Large intestine (tissue), 3 donors: ENCODE measurements around the gene CHRNB4. TPM values are rescaled to one million over a fixed set of nuclear protein-coding genes. Genes with fewer than 3 reads are reported as not detected.

Experiments used
- DNase-seq, 2 donors: peaks; one replicate each; pipeline versions ENCODE4 v3.0.0 to v3.0.0-alpha.2; 2013
- H3K27ac ChIP-seq: one replicate; pipeline ENCODE4 v1.5.1; 2013; ENCODE audit warnings: low read length
- H3K27me3 ChIP-seq: 2 replicates; pipeline ENCODE4 v1.6.1; 2013; ENCODE audit warnings: low read length; ENCODE audit not compliant: control insufficient read depth, insufficient read depth
- H3K36me3 ChIP-seq: 2 replicates; pipeline ENCODE4 v1.6.1; 2013; ENCODE audit warnings: low read length; ENCODE audit not compliant: control insufficient read depth, insufficient read depth
- H3K4me1 ChIP-seq: one replicate; pipeline ENCODE4 v1.6.1; 2013; ENCODE audit warnings: low read length; ENCODE audit not compliant: control insufficient read depth, insufficient read depth
- H3K4me3 ChIP-seq: one replicate; pipeline ENCODE4 v1.5.1; 2013; ENCODE audit warnings: low read length
- H3K9me3 ChIP-seq: one replicate; pipeline ENCODE4 v1.6.1; 2013; ENCODE audit warnings: mild to moderate bottlenecking, low read depth, low read length, moderate library complexity; ENCODE audit not compliant: control insufficient read depth
- WGBS: methylation state at CpG from one replicate; pipeline ENCODE4 v1.1.5; 2013; ENCODE audit warnings: low lambda C conversion rate; ENCODE audit not compliant: insufficient coverage; 5-methylcytosine and 5-hydroxymethylcytosine counted together
- polyA plus RNA-seq: library from polyadenylated mRNA; unstranded; fragments of 120-200 nt; gene quantifications from one replicate; pipeline ENCODE4 v1.2.1, GENCODE V29; 2013

Gene CHRNB4
- polyA plus RNA-seq, 1 donor, result 4.3 TPM

DNA sequence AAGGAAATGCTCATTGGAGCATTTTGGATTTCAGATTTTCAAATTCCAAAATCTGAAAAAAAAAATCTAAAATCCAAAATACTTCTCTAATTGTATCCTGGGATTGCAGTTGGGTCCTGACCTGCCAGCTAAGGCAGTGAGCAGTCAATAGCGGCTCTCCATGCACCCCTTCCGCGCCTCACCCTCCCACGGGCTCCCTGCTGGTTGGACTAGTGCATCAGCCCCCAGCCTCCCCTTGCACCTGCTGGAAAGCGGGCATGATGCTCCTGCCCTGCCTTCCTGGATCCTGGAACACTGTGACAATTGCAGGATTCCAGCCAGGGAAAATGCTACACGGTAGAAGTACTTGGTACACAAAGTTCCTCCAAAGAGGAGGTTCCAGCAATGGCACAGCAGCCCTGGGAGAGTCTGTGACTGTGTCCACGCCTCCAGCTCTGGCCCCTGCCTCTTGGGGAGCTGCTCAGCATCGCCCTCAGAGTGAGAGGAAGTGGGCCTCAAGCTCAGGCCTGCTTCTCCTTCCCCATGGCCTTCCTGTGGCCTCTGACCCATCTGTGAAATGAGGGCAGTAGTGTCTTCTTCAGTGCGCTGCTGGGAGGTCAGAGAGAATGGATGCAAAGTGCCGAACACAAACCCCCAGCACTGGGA lies 39.5 kb upstream of the CHRNB4 start:
- no peak for DNase-seq
- Histone ChIP-seq H3K27me3 (no peaks in the 10 kb centered on the region), H3K4me1 (peaks cover 2% of the 10 kb centered on the region), H3K36me3 (no peaks in the 10 kb centered on the region), H3K4me3 (no peak overlapping the region), H3K9me3 (no peaks in the 10 kb centered on the region), H3K27ac (no peak overlapping the region)
- WGBS, result no CpG with 5 or more reads among the region's 10 CpGs

DNA sequence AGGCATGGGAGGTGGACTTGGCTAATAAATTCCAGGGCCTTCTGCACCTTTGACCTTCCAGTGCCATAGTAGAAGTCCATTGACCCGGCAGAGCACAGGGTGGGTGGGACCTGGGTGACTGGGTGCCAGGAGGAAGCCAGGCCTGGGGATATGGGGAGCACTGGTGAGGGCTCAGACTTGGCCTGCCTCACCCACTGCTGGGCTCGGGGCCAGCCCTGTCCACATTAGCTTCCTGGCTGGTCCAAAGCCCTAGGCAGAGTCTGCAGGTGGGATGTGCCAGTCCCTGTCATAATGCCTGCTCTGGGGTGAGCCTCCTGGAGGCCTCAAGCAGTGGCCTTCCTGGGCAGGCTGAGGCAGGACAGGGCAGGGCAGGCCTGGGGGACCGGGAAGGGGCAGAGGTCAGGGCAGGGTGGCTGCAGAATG lies 38.1 kb upstream of the CHRNB4 start:
- no peak for DNase-seq
- WGBS, result no CpG with 5 or more reads among the region's 3 CpGs
- no peaks in the 10 kb centered on the region for H3K27me3 ChIP-seq
- H3K4me3 ChIP-seq, result no peak overlapping the region
- no peaks in the 10 kb centered on the region for H3K36me3 ChIP-seq
- no peak overlapping the region for H3K27ac ChIP-seq
- no peaks in the 10 kb centered on the region for H3K9me3 ChIP-seq
- peaks cover 2% of the 10 kb centered on the region for H3K4me1 ChIP-seq

DNA sequence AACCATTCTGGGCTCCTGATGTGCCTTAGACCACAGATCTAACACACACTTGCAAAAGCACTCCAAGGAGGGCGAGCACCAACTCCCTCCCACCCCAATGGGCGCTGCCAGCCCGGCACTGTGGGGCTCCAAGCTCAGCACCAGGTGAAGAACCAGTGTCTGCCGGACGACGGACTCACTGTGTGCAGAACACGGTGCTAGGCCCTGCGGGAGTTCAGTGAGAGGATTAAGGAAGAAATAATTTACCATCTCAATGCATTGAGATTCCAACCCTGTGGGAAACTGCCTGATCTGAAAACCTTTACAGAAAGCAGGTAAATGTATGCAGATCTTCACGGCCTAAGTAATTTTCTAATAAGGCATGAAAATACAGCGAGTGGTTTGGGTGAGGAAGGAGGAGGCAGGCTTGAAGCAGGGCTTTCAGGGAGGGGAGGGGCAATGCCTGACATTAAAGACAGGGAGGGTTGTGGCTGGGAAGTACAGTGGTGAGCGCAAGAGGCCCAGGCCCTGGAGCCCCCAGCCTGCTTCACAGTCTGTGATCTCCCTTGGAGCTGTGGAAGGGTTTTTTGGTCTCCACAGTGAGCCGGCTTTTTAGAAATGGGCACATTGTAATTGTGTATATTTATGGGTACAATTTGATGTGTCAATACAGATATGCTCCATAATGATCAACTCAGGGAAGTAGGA lies 35.6 kb upstream of the CHRNB4 start:
- Histone ChIP-seq H3K27ac (no peak overlapping the region), H3K27me3 (no peaks in the 10 kb centered on the region), H3K4me3 (no peak overlapping the region), H3K36me3 (no peaks in the 10 kb centered on the region), H3K9me3 (peaks cover 3% of the 10 kb centered on the region), H3K4me1 (peaks cover 2% of the 10 kb centered on the region)
- no CpG with 5 or more reads among the region's 12 CpGs for WGBS
- no peak for DNase-seq

DNA sequence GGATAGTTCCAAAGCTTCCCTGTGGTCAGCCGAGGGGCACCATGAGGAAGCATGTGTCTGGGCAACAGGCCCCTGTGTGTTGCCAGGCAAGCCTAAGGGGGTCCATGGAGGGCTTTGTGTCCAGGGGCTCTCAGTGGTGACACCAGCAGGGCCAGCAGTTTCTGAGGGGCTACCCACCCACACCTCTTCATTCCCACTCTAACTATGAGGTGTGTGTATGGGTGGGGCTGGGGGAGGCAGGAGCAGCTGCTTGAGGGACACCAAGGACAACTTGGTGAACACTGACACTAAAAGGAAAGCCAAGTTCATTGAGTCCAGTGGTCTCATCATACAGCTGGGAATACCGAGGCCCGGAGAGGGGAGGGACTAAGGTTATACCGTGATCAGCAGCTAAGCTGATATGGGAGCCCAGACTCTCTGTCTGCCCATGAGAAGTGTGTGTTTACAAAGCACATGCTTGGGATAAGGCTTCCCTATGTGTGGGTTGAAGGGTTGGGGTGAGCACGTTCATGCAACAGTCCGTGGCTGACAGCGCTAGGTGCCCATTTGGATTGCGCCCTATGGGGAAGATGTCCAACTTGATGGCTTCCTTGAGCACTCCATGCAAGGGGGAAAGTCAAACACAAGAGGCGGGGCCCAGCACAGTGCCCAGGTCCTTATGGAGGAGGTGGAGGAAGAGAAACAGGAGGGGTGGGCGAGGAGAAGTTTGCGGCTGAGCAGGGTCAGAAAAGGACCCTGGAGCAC lies 34.8 kb upstream of the CHRNB4 start:
- DNase-seq, result no peak
- no peaks in the 10 kb centered on the region for H3K36me3 ChIP-seq
- no CpG with 5 or more reads among the region's 11 CpGs for WGBS

DNA sequence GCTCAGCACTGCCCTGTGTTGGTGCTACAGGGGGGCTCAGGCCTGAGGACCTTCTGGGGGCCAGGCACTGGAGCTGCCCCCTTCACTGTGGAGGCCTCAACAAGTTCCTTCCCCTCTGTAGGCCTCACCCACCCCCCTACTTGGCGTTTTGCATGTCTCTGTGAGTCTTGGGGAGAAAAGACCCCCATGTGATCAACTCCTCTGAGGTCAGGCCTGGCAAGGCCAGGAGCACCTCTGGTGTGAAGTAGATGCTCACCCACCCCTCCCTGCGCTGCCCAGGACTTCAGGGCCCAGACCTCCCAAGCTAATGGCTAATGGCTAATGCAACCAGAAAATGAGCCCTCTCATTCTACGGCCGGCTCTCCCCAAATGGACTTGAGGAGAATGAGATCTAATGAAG lies 34.2 kb upstream of the CHRNB4 start:
- no peaks in the 10 kb centered on the region for H3K4me1 ChIP-seq
- H3K36me3 ChIP-seq, result no peaks in the 10 kb centered on the region
- WGBS, result no CpG with 5 or more reads among the region's 4 CpGs
- H3K27ac ChIP-seq, result no peak overlapping the region
- peaks cover 3% of the 10 kb centered on the region for H3K9me3 ChIP-seq
- no peak for DNase-seq
- H3K27me3 ChIP-seq, result no peaks in the 10 kb centered on the region
- no peak overlapping the region for H3K4me3 ChIP-seq

More for the DNA sequence above, 34.8 kb upstream of the CHRNB4 start:
- Histone ChIP-seq H3K9me3 (peaks cover 3% of the 10 kb centered on the region), H3K27ac (no peak overlapping the region), H3K4me1 (no peaks in the 10 kb centered on the region), H3K27me3 (no peaks in the 10 kb centered on the region), H3K4me3 (no peak overlapping the region)

DNA sequence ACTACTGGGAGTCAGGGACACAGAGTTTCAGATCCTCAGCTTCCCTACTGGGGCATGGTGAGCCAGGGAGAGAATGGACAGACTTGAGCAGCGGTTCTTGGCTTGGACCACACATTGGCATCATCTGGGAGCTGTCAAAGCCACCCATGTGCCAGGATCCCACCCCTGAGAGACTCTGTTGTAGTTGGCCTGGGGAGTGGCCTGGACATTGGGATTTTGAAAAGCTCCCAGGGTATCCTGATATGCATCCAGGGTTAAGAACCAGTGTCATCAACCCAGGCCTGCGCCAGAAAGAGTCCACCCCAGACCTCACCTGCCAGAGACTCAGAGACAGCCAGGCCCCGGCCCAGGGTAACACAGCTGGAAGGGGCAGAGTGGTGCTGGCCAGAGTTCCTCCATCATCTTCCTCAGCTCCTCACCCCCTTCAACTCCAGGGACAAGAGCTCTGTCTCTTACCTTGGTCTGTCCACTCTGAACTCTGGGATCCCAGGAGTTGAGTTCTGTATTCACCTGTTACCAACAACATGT lies 33.0 kb upstream of the CHRNB4 start:
- Histone ChIP-seq H3K27me3 (no peaks in the 10 kb centered on the region), H3K27ac (no peak overlapping the region), H3K9me3 (peaks cover 3% of the 10 kb centered on the region), H3K4me3 (no peak overlapping the region), H3K4me1 (no peaks in the 10 kb centered on the region), H3K36me3 (no peaks in the 10 kb centered on the region)
- WGBS, result no CpG with 5 or more reads among the region's 3 CpGs
- DNase-seq, result no peak

DNA sequence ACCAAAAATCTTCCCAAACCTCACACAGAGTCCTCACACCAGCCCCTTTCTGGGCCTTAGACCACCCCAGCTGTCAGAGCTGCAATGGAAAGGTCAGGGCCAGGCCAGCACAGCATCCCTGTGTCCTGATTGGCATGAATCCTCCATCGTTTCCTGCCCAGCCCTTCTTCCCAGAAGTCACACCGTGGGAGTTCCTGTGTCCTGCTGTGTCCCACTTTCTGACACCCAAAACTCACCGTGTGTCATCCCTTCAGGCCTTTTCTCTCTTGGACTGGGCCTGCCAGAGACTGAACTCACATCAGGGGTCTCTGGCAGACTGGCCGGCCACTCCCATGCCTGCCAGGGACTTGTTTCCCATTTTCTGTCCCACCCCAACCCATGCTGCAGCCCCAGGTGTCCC lies 32.5 kb upstream of the CHRNB4 start:
- Histone ChIP-seq H3K36me3 (no peaks in the 10 kb centered on the region), H3K9me3 (peaks cover 3% of the 10 kb centered on the region), H3K27ac (no peak overlapping the region), H3K4me1 (no peaks in the 10 kb centered on the region), H3K4me3 (no peak overlapping the region), H3K27me3 (no peaks in the 10 kb centered on the region)
- WGBS, result no CpG with 5 or more reads among the region's 4 CpGs
- no peak for DNase-seq

DNA sequence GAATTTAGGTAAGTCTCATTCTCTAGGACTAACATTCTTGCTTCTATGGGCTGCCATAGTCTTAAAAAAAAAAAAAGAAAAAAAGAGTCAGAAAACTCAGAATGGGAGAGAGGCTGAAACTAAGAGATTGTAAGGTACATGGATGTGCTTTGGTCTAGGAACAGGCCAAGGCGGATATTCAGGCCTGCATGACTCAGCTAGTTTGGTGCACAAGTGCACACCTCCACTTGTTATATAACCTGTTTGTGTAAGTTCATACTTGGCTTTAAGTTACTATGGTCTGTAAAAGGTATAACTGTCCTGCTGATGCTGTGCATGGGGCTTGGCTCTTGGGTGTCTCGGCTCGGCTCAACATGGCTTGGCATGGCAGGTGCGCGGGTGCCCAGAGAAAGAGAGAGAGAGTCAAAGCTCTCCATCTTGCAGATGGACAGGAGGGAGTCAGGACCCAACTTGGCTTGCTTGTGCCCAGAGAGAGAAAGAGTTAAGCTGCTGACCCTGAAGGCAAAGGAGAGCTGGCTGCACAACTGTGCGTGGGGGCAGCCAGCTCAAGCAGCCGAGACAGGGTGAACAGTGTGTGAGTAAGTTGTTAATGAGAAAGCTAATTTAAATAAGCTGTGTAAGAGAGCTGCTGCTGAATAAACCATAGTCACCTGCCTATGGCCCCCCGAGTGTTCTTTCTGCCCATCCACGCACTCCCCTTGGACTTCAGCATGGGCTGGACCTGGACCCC lies 31.4 kb upstream of the CHRNB4 start:
- H3K36me3 ChIP-seq, result no peaks in the 10 kb centered on the region
- no peaks in the 10 kb centered on the region for H3K4me1 ChIP-seq
- DNase-seq, result no peak
- no CpG with 5 or more reads among the region's 9 CpGs for WGBS
- peaks cover 3% of the 10 kb centered on the region for H3K9me3 ChIP-seq
- H3K4me3 ChIP-seq, result no peak overlapping the region
- H3K27ac ChIP-seq, result no peak overlapping the region
- H3K27me3 ChIP-seq, result no peaks in the 10 kb centered on the region

DNA sequence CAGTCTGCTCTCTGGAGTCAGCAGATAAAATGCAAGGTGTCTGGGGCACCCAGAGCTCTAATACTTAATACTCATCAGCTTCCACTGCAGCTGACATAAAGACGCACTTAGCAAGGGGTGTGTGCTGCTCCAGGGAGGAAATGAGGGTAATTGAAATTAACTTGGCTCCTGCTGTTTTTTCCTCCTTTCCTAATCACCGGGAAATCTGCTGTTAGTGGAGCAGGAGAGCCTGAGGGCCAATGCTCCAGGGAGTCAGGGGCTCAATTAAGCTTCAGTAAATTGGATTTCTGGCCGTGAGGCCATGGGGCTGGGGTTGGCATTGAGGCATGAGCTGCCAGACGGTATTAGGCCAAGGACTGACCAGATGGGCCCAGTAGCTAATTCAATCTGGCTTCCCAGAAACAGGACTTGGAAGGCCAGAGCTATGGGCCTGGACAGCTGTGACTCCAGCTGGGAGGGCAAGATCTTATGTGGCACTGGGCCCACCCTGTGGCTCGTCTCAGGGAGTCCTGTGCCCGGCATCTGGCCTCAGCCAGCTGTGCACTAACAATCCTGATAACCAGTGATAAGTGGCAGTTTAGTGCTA lies 30.7 kb upstream of the CHRNB4 start:
- Histone ChIP-seq H3K36me3 (no peaks in the 10 kb centered on the region), H3K27ac (no peak overlapping the region), H3K9me3 (peaks cover 3% of the 10 kb centered on the region), H3K27me3 (no peaks in the 10 kb centered on the region), H3K4me3 (no peak overlapping the region), H3K4me1 (no peaks in the 10 kb centered on the region)
- DNase-seq, result peak; percentile 23 to 35
- no CpG with 5 or more reads among the region's 6 CpGs for WGBS

DNA sequence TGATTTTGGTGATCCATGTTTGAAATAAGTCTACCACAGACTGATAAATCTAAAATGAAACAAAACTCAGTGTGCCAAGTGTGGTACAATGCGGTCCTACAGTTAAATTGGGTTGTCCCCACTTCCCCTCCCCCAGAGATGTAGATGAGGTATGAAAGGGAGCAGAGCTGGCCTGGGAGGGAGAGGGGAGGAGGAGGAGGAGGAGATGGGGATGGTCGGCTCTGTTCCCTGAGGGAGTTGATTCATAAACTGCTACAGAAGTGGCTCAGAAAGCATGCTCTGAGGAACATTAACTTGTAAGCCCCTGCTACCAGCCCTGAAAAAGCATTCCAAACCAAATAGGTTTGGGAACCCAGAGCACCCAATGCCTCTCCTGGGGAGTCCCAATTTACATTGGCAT lies 28.0 kb upstream of the CHRNB4 start:
- Histone ChIP-seq H3K27me3 (no peaks in the 10 kb centered on the region), H3K9me3 (peaks cover 3% of the 10 kb centered on the region), H3K27ac (no peak overlapping the region), H3K4me1 (no peaks in the 10 kb centered on the region), H3K36me3 (no peaks in the 10 kb centered on the region), H3K4me3 (no peak overlapping the region)
- no peak for DNase-seq
- no CpG with 5 or more reads among the region's 2 CpGs for WGBS
